Astrocyte (in vitro differentiated cells and primary cell): ENCODE results near the gene HOXD1. TPM values are rescaled to one million over a fixed set of nuclear protein-coding genes. Genes with fewer than 3 reads are reported as not detected.
A peak's percentile ranks its signal among the peaks of the same experiment; 100 is the strongest.

Source experiments
- DNase-seq: peaks from one replicate; pipeline ENCODE4 v3.0.0-alpha.2; 2010; ENCODE audit warnings: low read depth
- FAIRE-seq: peaks from 2 replicates; lab custom pipeline; 2011; peaks lifted over from hg19 to GRCh38; lab: Jason Lieb, UNC
- H2AFZ ChIP-seq: 2 replicates; pipeline ENCODE4 v1.6.0; 2012; ENCODE audit warnings: low read depth, low read length, inconsistent platforms
- H3K27ac ChIP-seq: 2 replicates; pipeline ENCODE4 v1.5.1; 2011; ENCODE audit warnings: low read depth, low read length, inconsistent platforms
- H3K27me3 ChIP-seq: 2 replicates; pipeline ENCODE4 v1.6.0; 2011; ENCODE audit warnings: low read length, inconsistent platforms; ENCODE audit not compliant: insufficient read depth
- H3K36me3 ChIP-seq: 2 replicates; pipeline ENCODE4 v1.5.1; 2011; ENCODE audit warnings: low read length, inconsistent platforms; ENCODE audit not compliant: insufficient read depth
- H3K4me1 ChIP-seq: 2 replicates; pipeline ENCODE4 v1.5.1; 2011; ENCODE audit warnings: low read length, inconsistent platforms; ENCODE audit not compliant: insufficient read depth
- H3K4me2 ChIP-seq: 2 replicates; pipeline ENCODE4 v1.6.0; 2012; ENCODE audit warnings: low read length, inconsistent platforms
- H3K4me3 ChIP-seq: 2 replicates; pipeline ENCODE4 v1.5.1; 2011; ENCODE audit warnings: low read depth, mild to moderate bottlenecking, low read length, inconsistent platforms; ENCODE audit not compliant: insufficient read depth
- H3K79me2 ChIP-seq: 2 replicates; pipeline ENCODE4 v1.6.0; 2012; ENCODE audit warnings: mild to moderate bottlenecking, low read length, inconsistent platforms; ENCODE audit not compliant: insufficient read depth
- H3K9ac ChIP-seq: 2 replicates; pipeline ENCODE4 v1.6.0; 2012; ENCODE audit warnings: mild to moderate bottlenecking, low read length, inconsistent platforms
- H3K9me3 ChIP-seq: 2 replicates; pipeline ENCODE4 v1.5.1; 2012; ENCODE audit warnings: low read depth, mild to moderate bottlenecking, low read length, inconsistent platforms; ENCODE audit not compliant: insufficient read depth
- H4K20me1 ChIP-seq: 2 replicates; pipeline ENCODE4 v1.6.0; 2012; ENCODE audit warnings: low read length, inconsistent platforms; ENCODE audit not compliant: insufficient read depth
- H3K27ac Mint-ChIP-seq: one replicate; pipeline ENCODE4 v1.8.0; 2021; ENCODE audit warnings: mild to moderate bottlenecking, mixed read lengths; ENCODE audit not compliant: unreplicated experiment
- H3K27me3 Mint-ChIP-seq: one replicate; pipeline ENCODE4 v1.8.0; 2021; ENCODE audit warnings: low read depth, mixed read lengths; ENCODE audit not compliant: unreplicated experiment
- H3K36me3 Mint-ChIP-seq: one replicate; pipeline ENCODE4 v1.8.0; 2021; ENCODE audit warnings: low read depth, mixed read lengths; ENCODE audit not compliant: unreplicated experiment
- H3K4me1 Mint-ChIP-seq: one replicate; pipeline ENCODE4 v1.8.0; 2021; ENCODE audit warnings: low read depth, mixed read lengths; ENCODE audit not compliant: unreplicated experiment
- H3K4me3 Mint-ChIP-seq: one replicate; pipeline ENCODE4 v1.8.0; 2021; ENCODE audit warnings: mild to moderate bottlenecking, moderate library complexity, mixed read lengths; ENCODE audit not compliant: unreplicated experiment
- H3K9me3 Mint-ChIP-seq: one replicate; pipeline ENCODE4 v1.8.0; 2021; ENCODE audit warnings: mild to moderate bottlenecking, mixed read lengths; ENCODE audit not compliant: unreplicated experiment
- EZH2 ChIP-seq: IDR thresholded peaks from 2 replicates; pipeline ENCODE4 v1.6.1; 2012; ENCODE audit warnings: mild to moderate bottlenecking, low read length, inconsistent platforms; ENCODE audit not compliant: insufficient read depth
- total RNA-seq: library from RNA; stranded (reverse); gene quantifications from 2 replicates; pipeline ENCODE4 v1.2.1, GENCODE V29; 2021
- TF ChIP-seq, protein P1 (sequence below): IDR thresholded peaks from 2 replicates; pipeline ENCODE4 v1.5.1; 2011; ENCODE audit warnings: low read depth, mild to moderate bottlenecking, inconsistent platforms, low read length, moderate library complexity; ENCODE audit not compliant: insufficient read depth

The HOXD1 gene
- total RNA-seq, 1 donor from 2014 or later: not detected

DNA sequence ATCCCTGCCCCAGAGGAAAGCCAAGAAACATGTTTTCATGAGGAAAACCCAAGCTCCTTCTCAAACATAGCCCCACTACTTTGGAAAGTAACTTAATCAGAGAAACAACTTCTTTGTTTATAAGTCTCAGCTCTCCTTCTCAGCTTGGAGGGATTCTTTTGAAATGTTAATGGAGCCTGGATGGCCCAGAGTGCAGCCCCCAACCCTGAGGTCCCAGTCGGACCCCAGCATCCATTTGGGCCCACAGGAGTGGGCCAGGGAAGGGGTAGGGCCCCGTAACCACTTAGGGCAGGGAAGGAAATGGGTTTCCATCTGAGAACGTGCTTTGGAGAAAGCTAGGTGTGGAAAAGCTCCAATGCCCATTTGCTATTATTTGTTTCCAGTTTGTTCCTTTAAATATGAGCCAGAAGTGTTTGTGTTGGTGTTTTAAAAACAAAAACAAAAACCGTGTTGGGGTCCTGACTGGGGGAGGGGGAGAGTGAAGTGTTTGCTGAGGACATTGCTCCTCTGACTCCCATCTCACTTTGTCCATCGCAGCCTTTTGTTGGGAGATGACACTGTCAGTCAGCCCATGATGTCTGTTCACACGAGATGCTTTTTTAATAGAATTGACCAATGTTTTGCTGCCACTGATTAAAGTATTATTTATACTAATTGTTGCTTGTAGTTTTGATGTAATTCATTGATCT, 33.0 kb upstream of the HOXD1 start:
- Histone ChIP-seq H4K20me1 (no peaks in the 10 kb centered on the region), H3K27me3 (peaks cover 81% of the 10 kb centered on the region), H3K9me3 (peaks cover 2% of the 10 kb centered on the region), H3K36me3 (no peaks in the 10 kb centered on the region), H3K4me1 (no peaks in the 10 kb centered on the region), H3K4me2 (peak overlapping the region; percentile 81), H2AFZ (no peak overlapping the region), H3K27ac (no peak overlapping the region), H3K9ac (no peak overlapping the region), H3K79me2 (no peaks in the 10 kb centered on the region), H3K4me3 (no peak overlapping the region)
- FAIRE-seq (no peak), DNase-seq (no peak)
- Mint-ChIP-seq H3K4me3 (no peak overlapping the region), H3K36me3 (no peaks in the 10 kb centered on the region), H3K27me3 (peaks cover 82% of the 10 kb centered on the region), H3K27ac (no peak overlapping the region), H3K4me1 (no peaks in the 10 kb centered on the region), H3K9me3 (peaks cover 16% of the 10 kb centered on the region)
- TF ChIP-seq, protein P1, sequence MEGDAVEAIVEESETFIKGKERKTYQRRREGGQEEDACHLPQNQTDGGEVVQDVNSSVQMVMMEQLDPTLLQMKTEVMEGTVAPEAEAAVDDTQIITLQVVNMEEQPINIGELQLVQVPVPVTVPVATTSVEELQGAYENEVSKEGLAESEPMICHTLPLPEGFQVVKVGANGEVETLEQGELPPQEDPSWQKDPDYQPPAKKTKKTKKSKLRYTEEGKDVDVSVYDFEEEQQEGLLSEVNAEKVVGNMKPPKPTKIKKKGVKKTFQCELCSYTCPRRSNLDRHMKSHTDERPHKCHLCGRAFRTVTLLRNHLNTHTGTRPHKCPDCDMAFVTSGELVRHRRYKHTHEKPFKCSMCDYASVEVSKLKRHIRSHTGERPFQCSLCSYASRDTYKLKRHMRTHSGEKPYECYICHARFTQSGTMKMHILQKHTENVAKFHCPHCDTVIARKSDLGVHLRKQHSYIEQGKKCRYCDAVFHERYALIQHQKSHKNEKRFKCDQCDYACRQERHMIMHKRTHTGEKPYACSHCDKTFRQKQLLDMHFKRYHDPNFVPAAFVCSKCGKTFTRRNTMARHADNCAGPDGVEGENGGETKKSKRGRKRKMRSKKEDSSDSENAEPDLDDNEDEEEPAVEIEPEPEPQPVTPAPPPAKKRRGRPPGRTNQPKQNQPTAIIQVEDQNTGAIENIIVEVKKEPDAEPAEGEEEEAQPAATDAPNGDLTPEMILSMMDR: no peak
- TF ChIP-seq EZH2: no peak

DNA sequence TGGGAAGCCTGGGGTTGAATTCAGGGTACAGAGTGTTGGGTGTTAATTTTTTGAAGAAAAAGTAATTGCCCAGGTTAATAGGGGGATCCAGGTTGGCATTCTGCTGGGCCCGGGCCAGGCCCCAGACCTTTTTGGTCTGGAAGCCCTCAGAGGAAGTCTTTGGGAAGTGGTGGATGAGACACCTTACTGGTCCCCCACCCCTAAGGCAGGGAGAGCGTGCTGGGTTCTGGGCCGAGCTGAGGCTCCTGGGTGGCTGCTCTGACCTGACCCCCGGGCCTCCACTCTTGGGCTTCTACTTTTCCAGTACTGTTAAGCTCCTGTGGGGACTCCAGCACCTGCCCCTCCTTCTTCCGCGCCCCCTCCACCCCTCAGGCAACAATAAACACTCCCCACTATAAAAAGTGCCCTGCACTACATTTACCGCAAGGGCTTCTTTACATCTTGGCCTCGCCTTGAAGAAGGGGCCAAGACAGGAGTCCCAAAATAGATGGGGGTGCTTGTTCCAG, 32.1 kb upstream of the HOXD1 start:
- Mint-ChIP-seq H3K27ac (no peak overlapping the region), H3K4me3 (no peak overlapping the region)
- no peak overlapping the region for H3K4me3 ChIP-seq

More for the DNA sequence above, 32.1 kb upstream of the HOXD1 start:
- no peaks in the 10 kb centered on the region for H4K20me1 ChIP-seq
- no peak for TF ChIP-seq EZH2
- TF ChIP-seq, protein P1: no peak
- no peak for DNase-seq
- peak overlapping the region; percentile 42 for H3K27ac ChIP-seq
- H3K4me1 ChIP-seq: no peaks in the 10 kb centered on the region
- H3K36me3 Mint-ChIP-seq: peaks cover 3% of the 10 kb centered on the region
- no peaks in the 10 kb centered on the region for H3K79me2 ChIP-seq
- H3K9me3 Mint-ChIP-seq: peaks cover 16% of the 10 kb centered on the region
- peak overlapping the region; percentile 70 for H3K9ac ChIP-seq
- H3K4me1 Mint-ChIP-seq: no peaks in the 10 kb centered on the region
- H3K9me3 ChIP-seq: peaks cover 2% of the 10 kb centered on the region
- peaks cover 82% of the 10 kb centered on the region for H3K27me3 Mint-ChIP-seq
- H3K4me2 ChIP-seq: peak overlapping the region; percentile 82
- no peaks in the 10 kb centered on the region for H3K36me3 ChIP-seq
- peaks cover 84% of the 10 kb centered on the region for H3K27me3 ChIP-seq
- no peak for FAIRE-seq
- no peak overlapping the region for H2AFZ ChIP-seq
